SK-N-SH treated with all-trans-retinoic acid at 6 μM for 48 hours (cell line): Measurements from ENCODE around the gene PRR23B.

ENCODE experiments used
- ATAC-seq: fragments of 200-7000 bp; cut with Tn5 transposase; 3 replicates; pipeline ENCODE4 v1.9.1; 2020; ENCODE audit warnings: mild to moderate bottlenecking, moderate library complexity
- ARNTL ChIP-seq: fragments of 450-650 bp; formaldehyde crosslinking; IDR thresholded peaks from 2 replicates; pipeline ENCODE4 v1.5.0; 2020; ENCODE audit warnings: low read depth, mild to moderate bottlenecking, moderate library complexity, borderline replicate concordance
- BACH2 ChIP-seq: fragments of 250-450 bp; sonication (Bioruptor Pico); IDR thresholded peaks from 2 replicates; pipeline ENCODE4 v1.9.0; 2021; ENCODE audit warnings: mild to moderate bottlenecking, borderline replicate concordance
- CSDC2 ChIP-seq: fragments of 250-450 bp; sonication (Bioruptor Pico); IDR thresholded peaks from 2 replicates; pipeline ENCODE4 v1.5.0; 2020; ENCODE audit warnings: mild to moderate bottlenecking, moderate library complexity
- ESRRG ChIP-seq: fragments of 250-450 bp; sonication (Bioruptor Pico); IDR thresholded peaks from 2 replicates; pipeline ENCODE4 v1.6.1; 2021; ENCODE audit warnings: mild to moderate bottlenecking
- GLIS3 ChIP-seq: fragments of 250-450 bp; sonication (Bioruptor Pico); IDR thresholded peaks from 2 replicates; pipeline ENCODE4 v1.5.0; 2020; ENCODE audit warnings: mild to moderate bottlenecking, moderate library complexity
- ISL1 ChIP-seq: fragments of 250-450 bp; sonication (Bioruptor Pico); IDR thresholded peaks from 2 replicates; pipeline ENCODE4 v2.1.2; 2022; ENCODE audit warnings: mild to moderate bottlenecking, moderate library complexity
- OSR1 ChIP-seq: fragments of 250-450 bp; sonication (Bioruptor Pico); IDR thresholded peaks from 2 replicates; pipeline ENCODE4 v1.8.0; 2022; ENCODE audit warnings: moderate library complexity, mild to moderate bottlenecking, inconsistent platforms
- PPARA ChIP-seq: fragments of 250-450 bp; sonication (Bioruptor Pico); IDR thresholded peaks from 2 replicates; pipeline ENCODE4 v1.5.0; 2020; ENCODE audit warnings: mild to moderate bottlenecking, borderline replicate concordance
- RARB ChIP-seq: fragments of 250-450 bp; sonication (Bioruptor Pico); IDR thresholded peaks from 2 replicates; pipeline ENCODE4 v1.8.0; 2021; ENCODE audit warnings: mild to moderate bottlenecking, moderate library complexity
- TCF4 ChIP-seq: fragments of 250-450 bp; sonication (Bioruptor Pico); IDR thresholded peaks from 2 replicates; pipeline ENCODE4 v1.8.0; 2021; ENCODE audit warnings: mild to moderate bottlenecking, moderate library complexity, borderline replicate concordance
- TOX ChIP-seq: fragments of 250-450 bp; sonication (Bioruptor Pico); IDR thresholded peaks from 2 replicates; pipeline ENCODE4 v1.8.0; 2021; ENCODE audit warnings: mild to moderate bottlenecking, moderate library complexity, borderline replicate concordance
- ZC3H10 ChIP-seq: fragments of 250-450 bp; sonication (Bioruptor Pico); IDR thresholded peaks from 2 replicates; pipeline ENCODE4 v1.5.1; 2021; ENCODE audit warnings: mild to moderate bottlenecking, moderate library complexity
- ZFP3 ChIP-seq: fragments of 250-450 bp; sonication (Bioruptor Pico); IDR thresholded peaks from 2 replicates; pipeline ENCODE4 v1.5.0; 2020; ENCODE audit warnings: mild to moderate bottlenecking, moderate library complexity
- ZFP30 ChIP-seq: fragments of 450-650 bp; formaldehyde crosslinking; IDR thresholded peaks from 2 replicates; pipeline ENCODE4 v1.5.0; 2022; ENCODE audit warnings: mild to moderate bottlenecking, moderate library complexity
- ZNF565 ChIP-seq: fragments of 450-650 bp; formaldehyde crosslinking; conservative IDR thresholded peaks from 2 replicates; pipeline ENCODE4 v1.5.0; 2020; ENCODE audit warnings: low read depth, mild to moderate bottlenecking, moderate library complexity
- ZNF70 ChIP-seq: fragments of 450-650 bp; formaldehyde crosslinking; IDR thresholded peaks from 2 replicates; pipeline ENCODE4 v1.5.0; 2020; ENCODE audit warnings: mild to moderate bottlenecking, moderate library complexity
- ZNF8 ChIP-seq: fragments of 450-650 bp; formaldehyde crosslinking; IDR thresholded peaks from 2 replicates; pipeline ENCODE4 v1.5.0; 2020; ENCODE audit warnings: mild to moderate bottlenecking, moderate library complexity
- TF ChIP-seq, protein P1 (sequence below): fragments of 250-450 bp; sonication (Bioruptor Pico); IDR thresholded peaks from 2 replicates; pipeline ENCODE4 v1.8.0; 2021; ENCODE audit warnings: low read depth, mild to moderate bottlenecking, moderate library complexity, borderline replicate concordance
- TF ChIP-seq, protein P2 (sequence below): fragments of 250-450 bp; sonication (Bioruptor Pico); IDR thresholded peaks from 2 replicates; pipeline ENCODE4 v1.8.0; 2020; ENCODE audit warnings: mild to moderate bottlenecking, moderate library complexity, borderline replicate concordance
- TF ChIP-seq, protein P3 (sequence below): fragments of 250-450 bp; sonication (Bioruptor Pico); IDR thresholded peaks from 2 replicates; pipeline ENCODE4 v1.5.1; 2021; ENCODE audit warnings: mild to moderate bottlenecking, moderate library complexity

Gene PRR23B

DNA sequence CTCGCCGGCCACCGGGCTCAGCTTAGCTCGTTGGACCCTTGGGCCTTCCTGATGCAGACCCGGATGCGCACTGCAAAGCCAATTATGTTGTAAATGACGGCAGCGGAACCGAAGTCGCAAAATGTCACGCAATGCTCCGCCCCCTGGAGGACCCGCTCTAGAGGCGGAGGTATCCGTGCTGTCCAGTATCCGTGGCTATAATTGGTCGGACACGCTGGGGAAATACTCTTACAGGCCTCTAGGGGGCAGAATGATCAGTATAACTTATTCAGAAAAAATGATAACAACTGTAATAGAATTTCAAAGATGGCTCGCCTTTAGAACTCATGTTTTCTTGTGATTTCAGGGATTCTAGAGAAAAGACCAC, at the start of gene PRR23B:
Gene PRR23B, minus strand, starts transcription at position 59 of the 367 bp plus-strand sequence. CDS start 265 bp downstream, outside the sequence.
- TF ChIP-seq ZNF565 (CRISPR knock-in tag) (no peak), TOX (CRISPR knock-in tag) (no peak), ZNF70 (CRISPR knock-in tag) (no peak)
- TF ChIP-seq, protein P1, sequence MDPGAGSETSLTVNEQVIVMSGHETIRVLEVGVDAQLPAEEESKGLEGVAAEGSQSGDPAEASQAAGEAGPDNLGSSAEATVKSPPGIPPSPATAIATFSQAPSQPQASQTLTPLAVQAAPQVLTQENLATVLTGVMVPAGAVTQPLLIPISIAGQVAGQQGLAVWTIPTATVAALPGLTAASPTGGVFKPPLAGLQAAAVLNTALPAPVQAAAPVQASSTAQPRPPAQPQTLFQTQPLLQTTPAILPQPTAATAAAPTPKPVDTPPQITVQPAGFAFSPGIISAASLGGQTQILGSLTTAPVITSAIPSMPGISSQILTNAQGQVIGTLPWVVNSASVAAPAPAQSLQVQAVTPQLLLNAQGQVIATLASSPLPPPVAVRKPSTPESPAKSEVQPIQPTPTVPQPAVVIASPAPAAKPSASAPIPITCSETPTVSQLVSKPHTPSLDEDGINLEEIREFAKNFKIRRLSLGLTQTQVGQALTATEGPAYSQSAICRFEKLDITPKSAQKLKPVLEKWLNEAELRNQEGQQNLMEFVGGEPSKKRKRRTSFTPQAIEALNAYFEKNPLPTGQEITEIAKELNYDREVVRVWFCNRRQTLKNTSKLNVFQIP, result no peak
- TF ChIP-seq, all 23 proteins: peak for 0
- no peak for ATAC-seq

DNA sequence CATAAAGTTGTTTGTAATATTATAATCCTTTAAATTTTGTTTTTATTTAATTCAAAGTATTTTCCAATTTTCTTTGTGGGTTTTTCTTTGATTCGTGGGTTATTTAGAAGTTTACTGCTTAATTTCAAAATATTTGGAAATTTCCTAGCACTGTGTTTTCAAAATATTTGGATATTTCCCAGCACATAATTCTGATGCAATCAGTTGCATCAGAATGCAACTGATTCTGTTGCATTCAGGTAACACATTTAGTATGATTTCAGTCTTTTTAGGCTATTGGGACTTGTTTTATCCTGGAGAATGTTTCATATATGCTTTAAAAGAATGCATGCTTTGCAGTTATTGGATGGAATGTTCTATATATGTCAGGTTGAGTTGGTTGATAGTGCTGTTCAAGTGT, 42.2 kb upstream of the PRR23B start:
- TF ChIP-seq PPARA (no peak), ESRRG (no peak), ISL1 (CRISPR knock-in tag) (no peak), TOX (CRISPR knock-in tag) (no peak), ZNF8 (no peak), ZNF565 (CRISPR knock-in tag) (no peak), RARB (CRISPR knock-in tag) (no peak), ARNTL (no peak), BACH2 (CRISPR knock-in tag) (no peak), CSDC2 (CRISPR knock-in tag) (no peak), ZC3H10 (CRISPR knock-in tag) (no peak), ZFP30 (no peak), GLIS3 (CRISPR knock-in tag) (no peak)
- TF ChIP-seq, protein P2, sequence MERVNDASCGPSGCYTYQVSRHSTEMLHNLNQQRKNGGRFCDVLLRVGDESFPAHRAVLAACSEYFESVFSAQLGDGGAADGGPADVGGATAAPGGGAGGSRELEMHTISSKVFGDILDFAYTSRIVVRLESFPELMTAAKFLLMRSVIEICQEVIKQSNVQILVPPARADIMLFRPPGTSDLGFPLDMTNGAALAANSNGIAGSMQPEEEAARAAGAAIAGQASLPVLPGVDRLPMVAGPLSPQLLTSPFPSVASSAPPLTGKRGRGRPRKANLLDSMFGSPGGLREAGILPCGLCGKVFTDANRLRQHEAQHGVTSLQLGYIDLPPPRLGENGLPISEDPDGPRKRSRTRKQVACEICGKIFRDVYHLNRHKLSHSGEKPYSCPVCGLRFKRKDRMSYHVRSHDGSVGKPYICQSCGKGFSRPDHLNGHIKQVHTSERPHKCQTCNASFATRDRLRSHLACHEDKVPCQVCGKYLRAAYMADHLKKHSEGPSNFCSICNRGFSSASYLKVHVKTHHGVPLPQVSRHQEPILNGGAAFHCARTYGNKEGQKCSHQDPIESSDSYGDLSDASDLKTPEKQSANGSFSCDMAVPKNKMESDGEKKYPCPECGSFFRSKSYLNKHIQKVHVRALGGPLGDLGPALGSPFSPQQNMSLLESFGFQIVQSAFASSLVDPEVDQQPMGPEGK (CRISPR knock-in tag), result no peak
- TF ChIP-seq, protein P1, result no peak
- TF ChIP-seq, protein P3, sequence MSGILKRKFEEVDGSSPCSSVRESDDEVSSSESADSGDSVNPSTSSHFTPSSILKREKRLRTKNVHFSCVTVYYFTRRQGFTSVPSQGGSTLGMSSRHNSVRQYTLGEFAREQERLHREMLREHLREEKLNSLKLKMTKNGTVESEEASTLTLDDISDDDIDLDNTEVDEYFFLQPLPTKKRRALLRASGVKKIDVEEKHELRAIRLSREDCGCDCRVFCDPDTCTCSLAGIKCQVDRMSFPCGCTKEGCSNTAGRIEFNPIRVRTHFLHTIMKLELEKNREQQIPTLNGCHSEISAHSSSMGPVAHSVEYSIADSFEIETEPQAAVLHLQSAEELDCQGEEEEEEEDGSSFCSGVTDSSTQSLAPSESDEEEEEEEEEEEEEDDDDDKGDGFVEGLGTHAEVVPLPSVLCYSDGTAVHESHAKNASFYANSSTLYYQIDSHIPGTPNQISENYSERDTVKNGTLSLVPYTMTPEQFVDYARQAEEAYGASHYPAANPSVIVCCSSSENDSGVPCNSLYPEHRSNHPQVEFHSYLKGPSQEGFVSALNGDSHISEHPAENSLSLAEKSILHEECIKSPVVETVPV (CRISPR knock-in tag), result no peak
- TF ChIP-seq, all 23 proteins: peak for 0
- ATAC-seq, result no peak

DNA sequence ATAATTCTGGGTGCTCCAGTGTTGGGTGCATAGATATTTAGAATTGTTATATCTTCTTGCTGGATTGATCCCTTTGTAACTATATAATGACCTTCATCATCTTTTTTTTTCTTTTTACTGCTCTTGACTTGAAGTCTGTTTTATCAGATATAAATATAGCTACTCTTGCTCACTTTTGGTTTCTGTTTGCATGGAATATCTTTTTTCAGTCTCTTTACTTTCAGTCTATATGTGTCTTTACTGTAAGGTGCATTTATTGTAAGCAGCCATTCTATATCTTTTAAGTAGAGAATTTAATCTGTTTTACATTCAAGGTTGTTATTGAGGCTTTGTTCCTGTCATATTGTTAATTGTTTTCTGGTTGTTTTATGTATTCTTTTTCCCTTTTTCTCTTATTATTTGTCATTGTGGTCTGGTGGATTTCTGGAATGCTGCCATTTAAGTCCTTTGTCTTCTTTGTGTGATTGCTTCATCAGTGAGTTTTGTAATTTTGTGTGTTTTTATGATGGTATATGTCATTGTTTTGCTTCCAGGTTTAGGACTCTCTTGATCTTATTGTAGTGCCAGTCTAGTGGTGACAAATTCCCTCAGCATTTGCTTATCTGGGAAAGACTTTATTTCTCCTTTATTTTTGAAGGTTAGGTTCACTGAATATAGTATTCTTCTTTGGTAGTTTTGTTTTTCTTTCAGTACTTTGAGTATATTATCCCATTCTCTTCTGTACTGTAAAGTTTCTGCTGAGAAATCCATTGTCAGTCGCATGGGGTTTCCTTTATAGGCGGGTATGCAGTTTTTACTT, 32.3 kb upstream of the PRR23B start:
- ATAC-seq, result no peak
- TF ChIP-seq TCF4 (CRISPR knock-in tag) (no peak), ZNF70 (CRISPR knock-in tag) (no peak), ZNF8 (no peak)

DNA sequence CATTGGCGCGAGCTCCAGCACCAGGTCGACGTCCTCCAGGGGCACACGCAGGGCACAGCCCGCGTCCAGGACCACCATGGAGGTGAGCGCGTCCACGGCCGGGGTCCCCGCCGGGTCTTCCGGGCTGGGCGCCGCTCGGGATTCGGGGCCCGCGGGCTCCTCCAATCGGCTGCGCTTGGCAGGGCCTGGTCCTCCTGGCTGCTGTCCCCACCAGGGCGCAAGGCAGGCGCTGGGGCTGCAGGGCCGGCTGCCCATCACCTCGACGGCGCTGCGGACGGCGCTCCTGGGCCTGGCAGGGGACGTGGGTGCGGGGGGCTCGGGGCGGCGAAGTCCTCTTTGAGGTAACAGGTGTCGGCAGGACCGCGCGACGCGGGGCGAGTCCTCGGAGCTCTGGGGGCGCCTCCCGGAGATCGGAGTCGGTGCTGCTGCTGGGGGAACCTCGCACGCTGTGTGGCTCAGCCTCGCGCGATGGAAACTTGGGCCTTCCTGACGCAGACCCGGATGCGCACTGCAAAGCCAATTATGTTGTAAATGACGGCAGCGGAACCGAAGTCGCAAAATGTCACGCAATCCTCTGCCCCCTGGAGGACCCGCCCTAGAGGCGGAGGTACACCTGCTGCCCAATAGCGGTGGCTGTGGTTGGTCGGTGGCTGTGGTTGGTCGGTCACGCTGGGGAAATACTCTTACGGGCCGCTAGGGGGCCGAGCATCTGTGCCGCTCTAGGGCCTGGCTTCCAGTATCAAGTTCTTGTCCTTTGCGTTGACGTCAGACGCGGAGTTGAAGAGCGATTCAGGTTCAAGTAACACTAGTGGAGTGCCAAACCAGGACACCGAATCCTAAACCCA, 23.9 kb upstream of the PRR23B start, which contains the start of gene PRR23C:
Gene PRR23C, minus strand, starts transcription at position 527 of the 845 bp plus-strand sequence. Its CDS starts 272 bp downstream, at position 255.
- no peak for TF ChIP-seq ISL1 (CRISPR knock-in tag)
- no peak for TF ChIP-seq ZNF565 (CRISPR knock-in tag)
- TF ChIP-seq TOX (CRISPR knock-in tag), result no peak
- TF ChIP-seq OSR1 (CRISPR knock-in tag), result no peak
- TF ChIP-seq ARNTL, result no peak
- TF ChIP-seq TCF4 (CRISPR knock-in tag), result no peak
- TF ChIP-seq BACH2 (CRISPR knock-in tag), result no peak
- TF ChIP-seq, protein P3 (CRISPR knock-in tag), result no peak
- no peak for TF ChIP-seq ZFP30
- TF ChIP-seq ZFP3 (CRISPR knock-in tag), result no peak
- no peak for TF ChIP-seq CSDC2 (CRISPR knock-in tag)
- TF ChIP-seq, protein P1, result no peak
- no peak for TF ChIP-seq PPARA
- TF ChIP-seq ZC3H10 (CRISPR knock-in tag), result no peak
- no peak for ATAC-seq
